DLD1 (cell line): ENCODE data around the gene EXOC6.

Source experiments
- in situ Hi-C: cut with HindIII; loops from 2 replicates; pipeline ENCODE4 v1.10.0; 2017; ENCODE audit warnings: low sequenced_read_pairs

Gene EXOC6

DNA sequence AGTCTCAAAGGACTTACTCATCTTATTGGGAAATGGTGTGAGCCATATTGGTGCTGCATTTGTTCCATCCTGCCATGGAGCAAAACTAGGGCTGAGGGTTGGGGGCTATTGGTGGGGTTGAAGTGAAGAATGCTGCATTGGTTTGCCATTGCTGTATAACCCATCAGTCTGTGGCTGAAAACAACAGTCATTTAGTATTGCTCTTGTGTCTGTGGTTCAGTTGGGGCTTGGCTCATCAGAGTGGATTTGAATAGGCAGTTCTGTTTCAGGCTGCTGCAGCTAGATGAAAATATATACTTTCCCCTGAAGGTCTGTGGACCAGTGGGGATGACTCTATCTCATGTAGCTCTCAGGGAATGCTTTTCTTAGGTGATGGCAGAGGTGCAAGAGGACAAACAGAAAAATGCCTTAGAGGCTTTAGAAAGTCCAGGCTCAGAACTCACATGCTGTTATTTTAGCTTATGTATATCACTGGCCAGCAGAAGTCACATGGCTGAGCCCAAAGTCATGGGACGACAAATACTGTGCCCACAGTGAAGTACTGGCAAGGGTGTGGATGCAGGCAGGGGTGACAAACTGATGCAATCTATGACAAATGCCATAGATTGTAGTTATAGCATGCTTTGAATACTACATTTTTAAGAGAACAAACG, 15.2 kb upstream of the EXOC6 start:
- in situ Hi-C loops = no loop called here

DNA sequence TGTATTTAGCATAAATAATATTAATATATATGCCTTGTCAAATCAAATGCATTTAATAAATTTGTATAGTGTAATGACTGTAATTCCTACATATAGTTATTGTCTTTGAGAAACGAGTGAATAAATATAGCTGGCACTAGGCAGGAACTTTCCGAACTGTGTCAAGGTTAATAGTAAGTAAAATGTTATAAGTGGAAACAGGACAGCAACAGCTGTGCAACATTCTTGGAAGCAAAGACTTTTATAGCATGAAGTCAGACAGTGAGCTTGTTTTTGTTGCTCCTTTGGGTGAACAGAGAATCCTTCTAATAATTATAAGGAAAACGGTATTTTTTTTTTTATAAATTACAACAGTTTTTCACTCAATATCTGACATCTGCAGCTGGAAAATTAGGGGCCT, 14.0 kb upstream of the EXOC6 start:
- in situ Hi-C loops = no loop called here

DNA sequence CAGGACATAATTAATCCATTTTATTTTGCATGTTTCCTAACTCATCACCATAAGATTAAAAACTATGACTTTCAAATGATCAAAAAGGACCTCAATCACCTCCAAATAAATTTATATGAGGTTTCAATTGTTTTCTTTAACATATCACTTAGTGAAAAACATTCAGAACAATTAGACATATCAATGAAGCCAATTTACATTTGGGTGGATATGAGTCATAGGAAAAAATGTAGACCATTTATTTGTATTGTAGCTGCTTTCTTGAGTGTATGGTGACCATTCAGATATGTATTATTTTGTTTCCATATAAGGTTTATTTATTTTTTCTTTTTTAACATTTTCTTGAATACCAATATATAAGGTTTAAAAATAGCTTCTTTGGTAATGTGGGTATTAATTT, 13.3 kb upstream of the EXOC6 start:
- in situ Hi-C loops = no loop called here

DNA sequence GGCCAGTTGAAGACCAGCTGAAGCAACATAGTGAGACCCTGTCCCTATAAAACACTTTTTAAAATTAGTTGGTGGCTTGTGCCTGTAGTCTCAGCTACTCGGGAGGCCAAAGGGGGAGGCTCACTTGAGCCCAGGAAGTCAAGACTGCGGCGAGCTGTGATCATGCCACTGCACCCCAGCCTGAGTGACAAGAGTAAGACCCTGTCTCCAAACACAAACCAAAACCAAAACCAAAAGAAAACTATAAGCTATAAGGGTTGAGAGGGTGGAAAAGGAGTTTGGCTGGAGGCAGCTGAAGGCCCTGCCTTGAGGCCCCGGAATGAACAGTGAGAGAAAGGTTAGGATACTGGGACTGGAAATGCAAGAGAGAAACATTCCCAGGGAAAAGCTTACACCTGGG, 10.9 kb upstream of the EXOC6 start:
- in situ Hi-C loops = no loop called here

DNA sequence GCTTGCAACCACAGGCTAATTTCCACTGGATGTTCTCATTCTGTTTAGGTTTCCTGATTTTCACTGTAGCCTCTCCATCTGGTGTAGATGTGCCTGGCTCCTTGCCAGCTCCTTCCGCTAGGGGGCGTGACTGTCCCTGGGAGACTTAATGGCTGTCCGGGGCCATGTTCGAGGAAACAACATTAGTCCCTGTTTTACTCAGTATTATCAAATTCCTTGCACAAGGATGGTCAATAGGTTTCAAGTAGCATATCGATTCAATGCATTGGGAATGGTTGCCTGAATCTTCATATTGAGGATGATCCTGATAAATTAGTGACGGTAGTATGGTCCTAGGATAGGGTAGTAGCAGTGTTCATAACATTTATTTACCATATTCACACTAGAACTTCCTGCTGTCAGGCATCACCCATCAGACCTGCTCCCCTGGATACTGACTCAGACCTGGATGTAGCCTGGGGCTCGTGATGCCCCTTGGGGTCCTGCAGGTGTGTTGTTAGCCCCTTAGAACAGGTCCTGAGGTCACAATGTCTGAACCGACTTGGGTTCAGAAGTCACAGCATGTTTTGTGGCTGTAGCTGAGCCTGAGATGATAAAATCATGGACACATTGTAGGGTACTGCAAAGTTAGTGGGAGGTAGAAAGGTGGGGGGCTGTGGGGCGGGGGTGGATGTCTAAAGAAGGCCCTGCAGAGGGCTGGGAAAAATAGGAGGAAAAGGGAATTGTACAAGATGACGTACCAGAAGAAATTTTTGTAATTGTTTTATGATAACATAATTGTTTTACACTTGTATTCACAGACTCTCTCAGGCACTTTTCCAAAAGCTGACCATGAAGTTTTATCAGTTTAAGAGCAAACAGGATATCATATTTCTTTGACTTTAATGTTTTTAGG, 8.9 kb upstream of the EXOC6 start:
- in situ Hi-C loops = no loop called here

DNA sequence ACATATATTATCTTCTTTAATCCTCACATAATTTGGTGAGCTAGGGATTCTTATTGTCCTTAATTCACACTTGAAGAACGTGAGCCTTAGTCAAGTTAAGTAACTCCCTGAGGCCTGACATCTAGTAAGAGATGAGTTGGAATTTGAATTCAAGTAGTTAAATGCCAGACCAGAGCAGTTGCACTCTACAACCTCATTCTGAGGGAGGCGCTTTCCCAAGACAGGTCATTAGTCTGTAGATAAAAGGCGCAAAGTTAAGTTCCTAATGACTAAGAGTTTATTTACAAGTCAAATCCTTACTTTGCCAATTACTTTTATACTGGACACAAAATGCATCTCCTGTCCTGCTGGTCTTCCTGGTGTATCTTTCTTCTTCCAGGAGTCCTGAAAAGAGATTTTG, 3.6 kb upstream of the EXOC6 start:
- in situ Hi-C loops = no loop called here

DNA sequence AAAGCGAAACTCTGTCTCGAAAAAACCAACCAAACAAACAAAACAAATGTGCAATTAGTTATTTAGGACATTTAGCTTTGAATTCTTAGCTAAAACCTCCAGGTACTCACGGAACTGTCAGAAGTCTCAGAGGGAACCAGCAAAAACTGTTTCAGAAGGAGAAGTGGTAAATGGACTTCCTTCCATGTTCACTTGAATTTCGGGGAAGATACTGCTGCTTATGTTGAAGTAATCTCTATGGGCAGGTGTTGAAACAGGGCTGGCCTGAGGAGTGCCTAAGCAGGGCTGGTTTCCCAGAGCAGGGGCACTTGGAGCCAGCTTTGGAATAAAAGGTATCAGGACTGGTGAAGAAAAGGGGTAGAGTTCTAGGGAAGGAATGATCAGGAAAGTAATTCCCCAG, 2.4 kb upstream of the EXOC6 start:
- in situ Hi-C loops = no loop called here

DNA sequence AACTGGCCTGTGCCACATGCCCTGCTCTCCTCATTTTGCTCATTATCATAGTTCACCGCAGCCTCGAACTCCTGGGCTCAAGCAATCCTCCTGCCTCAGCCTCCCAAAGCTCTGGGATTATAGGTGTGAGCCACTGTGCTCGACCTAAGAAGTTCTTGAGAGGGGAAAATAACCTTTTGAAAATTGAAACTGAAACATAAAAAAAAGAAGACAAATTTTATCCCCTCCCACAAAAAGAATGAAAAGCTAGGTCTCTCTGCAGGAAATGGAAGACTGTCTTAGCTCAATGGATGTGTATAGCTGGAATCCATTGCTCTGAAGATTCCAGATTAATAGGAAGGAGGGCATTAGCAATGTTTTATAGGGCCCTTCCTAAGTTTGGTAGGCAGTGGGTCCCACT, 2.0 kb upstream of the EXOC6 start:
- in situ Hi-C loops = no loop called here

DNA sequence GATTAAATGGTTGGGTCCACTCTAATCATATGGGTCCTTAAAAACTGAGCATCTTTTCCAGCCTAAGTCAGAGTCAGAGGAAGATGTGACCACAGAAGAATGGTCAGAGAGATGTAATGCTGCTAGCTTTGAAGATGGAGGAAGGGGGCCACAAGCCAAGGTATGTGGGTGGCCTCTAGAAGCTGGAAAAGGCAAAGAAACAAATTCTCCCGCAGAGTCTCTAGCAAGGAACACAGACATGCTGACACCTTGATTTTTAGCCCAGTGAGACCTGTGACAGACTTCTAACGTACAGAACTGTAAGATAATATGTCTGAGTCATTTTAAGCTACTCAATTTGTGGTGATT, 1.5 kb upstream of the EXOC6 start:
- in situ Hi-C loops = no loop called here

DNA sequence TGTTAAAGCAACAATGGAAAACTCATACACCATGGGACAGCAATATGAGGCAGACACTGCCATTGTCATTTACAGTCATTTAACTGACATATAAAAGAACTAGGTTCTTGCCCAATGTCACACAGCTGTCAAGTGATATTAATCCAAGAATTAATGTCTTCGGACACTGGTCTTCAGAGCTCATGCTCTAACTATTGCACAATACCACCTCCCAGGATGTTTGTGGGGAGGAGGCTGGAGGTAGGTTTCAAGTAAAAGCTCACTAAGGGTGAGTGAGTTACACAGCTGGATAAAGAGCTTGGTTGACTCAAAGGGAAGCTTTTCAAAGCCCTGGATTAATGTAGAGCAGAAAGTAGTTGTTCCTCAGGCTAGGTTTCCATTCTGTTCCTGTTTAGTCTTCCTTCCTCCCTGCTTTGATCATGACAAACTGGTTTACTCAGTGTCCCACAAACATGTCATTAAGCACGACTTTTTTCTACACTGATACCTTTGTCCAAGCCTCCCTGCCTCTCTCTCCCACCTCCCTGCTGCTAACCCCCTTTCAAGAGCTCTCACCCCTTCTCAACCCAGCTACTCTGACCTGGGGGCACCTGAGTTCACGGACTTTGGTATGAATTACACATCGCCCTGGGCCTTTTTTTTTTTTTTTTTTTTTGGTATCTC, 987 bp upstream of the EXOC6 start:
- in situ Hi-C loops = no loop called here

DNA sequence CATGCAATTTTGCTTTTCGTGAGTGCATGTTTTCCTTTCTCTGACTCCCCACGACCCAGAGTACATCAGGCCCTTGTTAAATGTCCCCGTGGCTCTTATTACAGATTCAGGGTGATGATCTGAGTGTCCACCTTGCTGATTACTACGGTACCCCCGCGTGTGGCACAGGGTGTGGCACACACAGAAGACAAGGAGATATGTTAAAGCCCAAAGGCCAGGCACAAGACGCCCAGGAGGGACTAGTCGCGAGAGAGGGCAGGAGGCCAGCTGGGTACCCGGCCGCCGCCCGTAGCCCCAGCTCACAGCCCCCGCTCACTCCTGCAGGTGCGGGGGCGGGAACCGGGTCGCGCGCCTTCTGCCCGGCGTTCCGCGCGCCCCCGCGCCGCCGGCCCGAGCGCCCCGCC, 281 bp upstream of the EXOC6 start:
- in situ Hi-C loops = no loop called here

DNA sequence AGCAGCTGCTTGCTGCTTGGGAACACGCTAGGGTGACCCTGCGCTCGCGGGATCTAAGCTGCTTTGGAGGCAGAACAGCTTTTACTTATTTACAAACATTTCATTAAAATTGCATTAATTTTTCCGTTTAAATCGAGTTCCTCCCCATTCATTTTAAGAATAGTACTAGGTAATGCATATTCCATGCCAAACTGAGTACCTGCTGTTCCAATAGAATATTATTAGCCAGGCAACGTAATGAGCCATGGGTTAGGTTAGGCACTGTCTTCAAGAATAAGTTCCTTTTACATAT, 860 bp downstream of the EXOC6 start:
- in situ Hi-C loops = no loop called here

DNA sequence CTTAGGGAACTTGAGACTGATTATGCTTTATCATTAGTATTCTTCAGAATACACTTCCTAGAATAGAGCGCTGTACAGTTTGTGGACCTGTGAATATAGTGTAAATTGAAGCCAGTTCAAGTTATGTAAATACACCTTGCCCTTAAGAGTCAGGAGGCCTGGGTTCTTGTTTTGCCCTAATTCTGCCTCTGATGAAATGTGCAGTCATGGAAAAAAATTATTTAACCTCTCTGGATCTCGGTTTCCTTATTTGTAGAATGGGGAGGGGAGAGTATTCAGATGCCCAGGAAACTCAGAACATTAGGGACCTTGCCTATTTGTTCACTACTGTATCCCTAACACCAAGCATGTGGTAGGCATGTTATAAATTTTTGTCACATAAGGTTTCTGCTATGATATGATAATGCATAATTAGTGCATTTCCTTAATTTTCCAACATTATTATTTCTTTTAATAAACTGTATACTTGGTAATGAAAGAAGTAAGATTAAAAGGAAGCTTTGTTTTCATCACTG, 1.3 kb downstream of the EXOC6 start:
- in situ Hi-C loops = no loop called here

DNA sequence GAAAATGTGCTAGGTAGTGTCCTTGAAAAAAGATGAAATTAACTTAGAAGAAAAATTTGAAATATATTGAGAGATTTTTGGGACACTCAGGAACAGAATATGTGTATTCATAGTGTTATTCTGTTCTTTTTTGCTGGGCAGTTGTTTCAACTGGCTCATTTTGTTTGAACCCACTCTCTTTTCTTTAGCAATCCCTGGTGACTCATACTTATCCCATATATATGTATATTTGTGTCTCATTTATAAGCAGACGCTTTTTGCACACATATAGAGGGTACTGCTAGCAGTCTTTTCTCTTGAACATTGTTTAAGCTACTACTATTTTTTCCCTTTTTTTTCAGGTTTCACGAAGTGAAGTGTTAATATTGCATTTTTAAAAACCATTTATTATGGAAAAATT, 1.9 kb downstream of the EXOC6 start:
- in situ Hi-C loops = no loop called here

DNA sequence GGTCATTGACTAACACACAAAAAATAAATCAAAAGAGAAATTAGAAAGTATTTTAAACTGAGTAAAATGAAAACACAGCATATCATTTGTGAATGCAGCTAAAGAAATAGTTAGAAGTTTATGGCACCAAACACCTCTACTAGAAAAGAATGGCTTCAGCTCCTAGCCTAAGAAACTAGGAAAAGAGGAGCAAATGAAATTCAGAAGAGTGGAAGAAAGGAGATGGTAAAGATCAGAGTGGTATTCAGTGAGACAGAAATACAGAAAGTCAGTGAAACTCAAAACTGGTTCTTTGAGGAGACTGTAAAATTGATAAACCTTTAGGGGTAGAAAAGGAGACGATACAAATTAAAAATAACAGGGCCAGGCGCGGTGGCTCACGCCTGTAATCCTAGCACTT, 2.7 kb downstream of the EXOC6 start:
- in situ Hi-C loops = no loop called here

DNA sequence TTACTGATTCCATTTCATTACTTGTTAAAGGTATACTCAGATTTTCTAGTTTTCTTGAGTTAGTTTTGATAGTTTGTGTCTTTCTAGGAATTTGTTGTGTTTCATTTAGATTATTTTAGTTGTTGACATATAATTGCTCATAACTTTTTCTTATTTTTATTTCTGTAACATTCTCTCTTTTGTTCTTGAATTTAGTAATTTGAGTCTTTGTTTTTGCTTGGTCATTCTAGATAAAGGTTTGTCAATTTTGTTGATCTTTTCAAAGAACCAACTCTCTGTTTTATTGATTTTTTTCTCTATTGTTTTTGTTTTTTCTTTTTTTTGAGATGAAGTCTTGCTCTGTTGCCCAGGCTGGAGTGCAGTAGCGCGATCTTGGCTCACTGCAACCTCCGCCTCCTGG, 7.2 kb downstream of the EXOC6 start:
- in situ Hi-C loops = no loop called here

DNA sequence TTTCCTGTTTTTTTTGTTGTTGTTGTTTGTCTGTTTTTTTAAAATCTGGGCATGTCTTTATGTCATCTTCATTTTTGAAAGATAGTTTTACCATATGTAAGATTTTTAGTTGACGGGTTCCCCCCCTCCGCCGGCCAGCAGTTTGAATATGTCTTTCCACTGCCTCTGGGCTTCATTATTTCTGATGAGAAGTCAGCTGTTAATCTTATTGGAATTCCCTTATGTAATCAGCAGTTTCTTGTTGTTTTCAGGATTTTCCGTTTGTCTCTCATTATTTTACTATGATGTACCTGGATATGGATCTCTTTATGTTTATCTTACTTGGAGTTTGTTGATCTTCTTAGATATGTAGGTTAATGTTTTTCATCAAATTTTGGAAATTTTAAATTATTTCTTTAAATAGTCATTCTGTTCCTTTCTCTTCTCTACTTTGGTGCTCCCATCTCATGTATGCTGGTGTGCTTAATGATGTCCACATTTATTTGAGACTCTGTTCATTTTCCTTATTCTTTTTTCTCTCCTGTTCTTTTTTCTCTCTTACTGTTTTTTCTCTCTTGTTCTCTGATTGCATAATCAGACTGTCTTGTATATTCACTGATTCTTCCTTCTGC, 9.7 kb downstream of the EXOC6 start:
- in situ Hi-C loops = no loop called here

DNA sequence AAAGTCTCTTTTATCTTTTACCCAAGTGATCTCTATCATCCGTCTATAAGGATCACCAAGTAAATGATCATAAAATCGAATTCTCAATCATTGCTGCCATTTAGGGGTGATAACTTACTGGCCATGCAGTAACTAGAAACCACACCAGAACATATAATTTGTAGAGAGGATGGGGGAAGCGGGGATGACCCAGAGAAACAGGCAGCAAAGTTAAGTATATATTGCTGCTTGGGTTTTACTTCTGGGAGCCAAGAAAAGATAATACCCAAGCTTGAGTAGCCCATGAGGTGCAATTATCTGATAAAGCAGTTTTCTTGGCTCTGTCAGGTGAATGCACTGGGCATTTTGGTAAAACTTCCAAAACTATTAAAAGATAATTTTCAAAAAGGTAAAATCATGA, 18.9 kb downstream of the EXOC6 start:
- in situ Hi-C loops = no loop called here

DNA sequence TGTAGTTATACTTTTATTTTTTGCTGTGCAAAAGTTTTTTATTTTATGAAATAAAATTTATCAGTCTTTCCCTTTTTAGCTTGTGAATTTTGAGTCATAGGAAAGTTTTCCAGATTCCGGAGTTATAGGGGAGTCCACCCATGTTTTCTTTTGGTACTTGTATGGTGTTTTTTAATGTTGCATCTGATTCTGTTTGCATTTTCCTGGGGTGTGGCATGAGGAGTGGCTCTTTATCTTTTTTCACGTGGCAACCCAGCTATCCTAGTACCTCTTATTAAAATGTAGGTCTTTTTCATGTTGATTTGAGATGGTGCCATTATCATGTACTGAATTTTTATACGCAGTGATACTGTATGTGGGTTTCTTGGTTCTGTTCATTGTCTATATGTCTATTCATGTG, 19.7 kb downstream of the EXOC6 start:
- in situ Hi-C loops = no loop called here

DNA sequence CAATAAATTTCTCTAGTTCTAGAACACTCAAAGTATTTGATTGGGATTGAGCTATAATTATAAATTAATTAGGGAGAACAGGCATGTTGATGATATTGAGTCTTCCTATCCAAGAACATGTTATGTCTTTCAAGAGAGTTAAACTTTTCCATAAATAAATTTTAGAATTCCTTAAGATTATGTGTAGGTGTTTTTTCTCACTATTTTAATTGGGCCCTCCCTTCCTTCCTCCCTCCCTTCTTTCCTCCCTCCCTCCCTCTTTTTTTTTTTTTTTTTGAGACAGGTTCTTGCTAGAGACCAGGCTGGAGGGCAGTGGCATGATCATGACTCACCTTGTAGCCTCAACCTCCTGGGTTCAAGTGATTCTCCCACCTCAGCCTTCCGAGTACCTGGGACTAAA, 20.2 kb downstream of the EXOC6 start:
- in situ Hi-C loops = no loop called here

DNA sequence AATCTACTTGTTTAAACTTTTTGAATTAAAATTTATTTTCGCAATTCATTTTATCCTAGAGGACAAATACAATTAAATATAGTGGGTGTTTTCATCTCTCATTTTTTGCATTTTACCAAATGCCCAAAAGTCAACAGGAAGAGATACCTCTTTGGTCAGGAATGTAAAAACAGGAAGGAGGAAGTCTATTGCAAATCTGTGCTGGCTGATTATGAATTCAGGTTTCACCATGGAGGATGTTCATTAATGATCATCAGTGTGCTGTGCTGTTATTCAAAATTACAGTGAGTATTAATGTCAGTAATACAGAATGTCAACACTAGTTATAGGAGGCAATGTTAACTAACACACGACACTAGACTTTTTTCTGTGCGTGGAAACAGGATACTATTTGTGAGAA, 24.7 kb downstream of the EXOC6 start:
- in situ Hi-C loops = no loop called here
